GM21390 (cell line): ENCODE results near the gene LZTS2.

Source experiments
- ATAC-seq: cut with Tn5 transposase; IDR thresholded peaks from one replicate; pipeline ENCODE4 v1.9.1; 2021; ENCODE audit not compliant: unreplicated experiment

The LZTS2 gene

DNA sequence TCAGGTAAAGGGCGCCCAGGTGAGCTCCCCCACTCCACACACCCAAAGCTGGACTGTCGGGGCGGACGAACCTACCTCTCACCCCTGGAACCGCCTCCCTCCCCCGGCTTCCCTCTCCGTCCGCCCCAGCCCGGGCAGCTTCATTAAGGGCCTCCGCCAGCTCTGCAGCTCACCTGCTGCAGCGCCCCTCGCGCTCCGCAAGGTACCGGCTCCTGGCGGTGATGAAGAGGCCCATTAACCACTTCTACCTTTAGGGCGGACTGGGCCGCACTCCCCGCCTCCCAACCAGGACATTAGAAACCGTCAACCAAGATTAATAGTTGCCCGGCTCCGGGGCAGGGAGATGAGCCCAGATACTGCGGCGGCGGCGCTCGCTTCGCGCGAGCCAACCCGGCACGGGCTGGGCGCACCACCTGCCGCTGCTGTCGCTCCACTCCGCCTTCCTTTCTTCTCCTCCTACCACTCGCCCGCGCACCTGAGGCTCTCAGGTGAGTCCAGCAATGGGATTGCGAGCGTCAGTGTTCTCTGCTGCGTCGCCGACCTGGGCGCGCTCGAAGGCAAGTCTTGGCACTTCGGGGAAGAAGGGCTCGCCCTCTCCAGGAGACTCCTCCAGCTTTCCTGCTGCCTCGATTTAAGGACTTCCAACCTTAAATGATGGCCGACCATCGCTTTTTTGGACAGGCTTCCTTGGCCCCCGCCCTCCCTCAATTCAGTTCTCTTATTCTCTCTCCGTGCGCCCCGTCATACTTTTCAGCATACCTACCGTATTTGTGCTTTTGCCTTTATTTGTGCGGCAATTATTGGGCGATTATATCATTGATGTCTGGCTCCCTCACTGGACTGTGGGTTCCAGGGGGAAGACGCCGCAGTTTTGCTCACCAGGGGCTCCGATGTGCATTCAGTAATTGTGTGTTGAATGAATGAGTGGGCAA lies 48.6 kb downstream of the LZTS2 start:
- no peak for ATAC-seq

- ATAC-seq: peak; percentile 74
Measured at GRCh38 chr10:101050208-101051069, 50.8 kb downstream of the LZTS2 start.

- ATAC-seq: no peak
Measured at GRCh38 chr10:101052285-101052684, 52.7 kb downstream of the LZTS2 start.

GRCh38 chr10:101053516-101053915 lies 53.9 kb downstream of the LZTS2 start:
- no peak for ATAC-seq

- no peak for ATAC-seq
Measured at GRCh38 chr10:101054351-101054750, 54.7 kb downstream of the LZTS2 start.

- ATAC-seq: no peak
Measured at GRCh38 chr10:101054876-101055275, 55.3 kb downstream of the LZTS2 start.

- ATAC-seq: no peak
Measured at GRCh38 chr10:101055411-101055810, 55.8 kb downstream of the LZTS2 start.

- no peak for ATAC-seq
Measured at GRCh38 chr10:101056365-101057151, 57.0 kb downstream of the LZTS2 start.
